DND-41 (cell line): ENCODE data around the gene DAD1.

Experiments used
- ATAC-seq: fragments of 200-7000 bp; cut with Tn5 transposase; 3 replicates; pipeline ENCODE4 v1.9.1; 2021; ENCODE audit warnings: low read depth; ENCODE audit not compliant: insufficient read depth
- DNase-seq: peaks from one replicate; pipeline ENCODE4 v3.0.0-alpha.2; 2020
- H2AFZ ChIP-seq: 2 replicates; pipeline ENCODE4 v1.6.0; 2012; ENCODE audit warnings: low read depth, low read length
- H3K27ac ChIP-seq: 2 replicates; pipeline ENCODE4 v1.5.1; 2012; ENCODE audit warnings: low read length, inconsistent platforms
- H3K27me3 ChIP-seq: fragments of 200-600 bp; sonication (generic); 2 replicates; pipeline ENCODE4 v1.6.0; 2012; ENCODE audit warnings: low read length, mild to moderate bottlenecking, inconsistent platforms; ENCODE audit not compliant: insufficient read depth, poor library complexity
- H3K36me3 ChIP-seq: 2 replicates; pipeline ENCODE4 v1.5.1; 2012; ENCODE audit warnings: low read length, inconsistent platforms; ENCODE audit not compliant: insufficient read depth
- H3K4me1 ChIP-seq: 2 replicates; pipeline ENCODE4 v1.5.1; 2012; ENCODE audit warnings: mild to moderate bottlenecking, low read length; ENCODE audit not compliant: insufficient read depth
- H3K4me2 ChIP-seq: 2 replicates; pipeline ENCODE4 v1.6.0; 2012; ENCODE audit warnings: mild to moderate bottlenecking, moderate library complexity, low read length, inconsistent platforms; ENCODE audit not compliant: insufficient read depth
- H3K4me3 ChIP-seq, 2 experiments: fragments of 200-600 bp in 1 of 2; shearing (Covaris generic) in 1 of 2; 2 replicates each; pipeline ENCODE4 v1.5.1; 2012 to 2016; ENCODE audit warnings: inconsistent platforms in 2 of 2, low read length in 2 of 2, mild to moderate bottlenecking in 2 of 2, low read depth in 1 of 2, moderate library complexity in 1 of 2
- H3K79me2 ChIP-seq: 2 replicates; pipeline ENCODE4 v1.6.0; 2012; ENCODE audit warnings: low read length, inconsistent platforms; ENCODE audit not compliant: insufficient read depth
- H3K9ac ChIP-seq: 2 replicates; pipeline ENCODE4 v1.6.0; 2012; ENCODE audit warnings: low read depth, mild to moderate bottlenecking, inconsistent platforms, low read length, moderate library complexity
- H3K9me3 ChIP-seq: 2 replicates; pipeline ENCODE4 v1.5.1; 2012; ENCODE audit warnings: low read length, moderate library complexity, mild to moderate bottlenecking, inconsistent platforms; ENCODE audit not compliant: insufficient read depth, severe bottlenecking
- H4K20me1 ChIP-seq: 2 replicates; pipeline ENCODE4 v1.6.0; 2012; ENCODE audit warnings: low read length; ENCODE audit not compliant: insufficient read depth
- CTCF ChIP-seq: IDR thresholded peaks from 2 replicates; pipeline ENCODE4 v1.5.1; 2012; ENCODE audit warnings: borderline replicate concordance, low read length, moderate library complexity, mild to moderate bottlenecking; ENCODE audit not compliant: poor library complexity, severe bottlenecking; ENCODE audit errors: extremely low read depth
- EZH2 ChIP-seq: IDR thresholded peaks from 3 replicates; pipeline ENCODE4 v1.6.1; 2012; ENCODE audit warnings: borderline replicate concordance, low read depth, mild to moderate bottlenecking, moderate library complexity, low read length, inconsistent platforms; ENCODE audit not compliant: severe bottlenecking

Gene DAD1

GRCh38 chr14:22551605-22551997 lies 37.4 kb downstream of the DAD1 start:
- DNase-seq = no peak
- ATAC-seq = no peak
- Histone ChIP-seq H2AFZ (no peak overlapping the region), H3K36me3 (no peaks in the 10 kb centered on the region), H3K27ac (no peak overlapping the region), H4K20me1 (peaks cover 44% of the 10 kb centered on the region), H3K4me1 (peaks cover 17% of the 10 kb centered on the region), H3K9ac (no peak overlapping the region), H3K4me3 (no peak overlapping the region), H3K79me2 (no peaks in the 10 kb centered on the region), H3K4me2 (no peak overlapping the region), H3K27me3 (peaks cover 50% of the 10 kb centered on the region), H3K9me3 (no peaks in the 10 kb centered on the region)
- TF ChIP-seq EZH2 = no peak
- no peak for TF ChIP-seq CTCF

- Histone ChIP-seq H3K36me3 (no peaks in the 10 kb centered on the region), H3K4me1 (peaks cover 3% of the 10 kb centered on the region; the same call in 1 of the 2 replicates)
These were observed 38.9 kb downstream of the DAD1 start for GRCh38 chr14:22549981-22550673.

GRCh38 chr14:22549324-22549962 lies 39.6 kb downstream of the DAD1 start:
- Histone ChIP-seq H3K27me3 (peaks cover 71% of the 10 kb centered on the region), H3K36me3 (no peaks in the 10 kb centered on the region), H3K27ac (no peak overlapping the region), H3K79me2 (no peaks in the 10 kb centered on the region), H3K9me3 (no peaks in the 10 kb centered on the region), H3K4me3 (no peak overlapping the region), H2AFZ (no peak overlapping the region), H3K4me1 (no peaks in the 10 kb centered on the region), H3K9ac (no peak overlapping the region), H3K4me2 (no peak overlapping the region), H4K20me1 (peaks cover 34% of the 10 kb centered on the region; the same call in 1 of the 2 replicates)
- TF ChIP-seq EZH2 (no peak), CTCF (no peak)
- ATAC-seq (no peak), DNase-seq (no peak)

More at GRCh38 chr14:22549981-22550673, 38.9 kb downstream of the DAD1 start:
- no peak overlapping the region for H3K27ac ChIP-seq
- no peak overlapping the region for H3K9ac ChIP-seq
- H4K20me1 ChIP-seq = peaks cover 38% of the 10 kb centered on the region; the same call in 1 of the 2 replicates
- no peaks in the 10 kb centered on the region for H3K9me3 ChIP-seq
- H3K4me2 ChIP-seq = no peak overlapping the region
- ATAC-seq (peak; percentile 37), DNase-seq (no peak)
- no peak for TF ChIP-seq CTCF
- no peaks in the 10 kb centered on the region for H3K79me2 ChIP-seq
- no peak overlapping the region for H3K4me3 ChIP-seq
- peaks cover 65% of the 10 kb centered on the region for H3K27me3 ChIP-seq
- H2AFZ ChIP-seq = no peak overlapping the region
